AG09319 (cell line): ENCODE results near the gene KBTBD12.

ENCODE experiments used
- DNase-seq: peaks from one replicate; pipeline ENCODE4 v3.0.0-alpha.2; 2010; ENCODE audit warnings: low read depth; ENCODE audit errors: extremely low read depth
- TF ChIP-seq, protein P1 (sequence below): IDR thresholded peaks from 2 replicates; pipeline ENCODE4 v1.5.1; 2011; ENCODE audit warnings: low read depth, mild to moderate bottlenecking, inconsistent platforms, low read length, moderate library complexity

Gene KBTBD12

DNA sequence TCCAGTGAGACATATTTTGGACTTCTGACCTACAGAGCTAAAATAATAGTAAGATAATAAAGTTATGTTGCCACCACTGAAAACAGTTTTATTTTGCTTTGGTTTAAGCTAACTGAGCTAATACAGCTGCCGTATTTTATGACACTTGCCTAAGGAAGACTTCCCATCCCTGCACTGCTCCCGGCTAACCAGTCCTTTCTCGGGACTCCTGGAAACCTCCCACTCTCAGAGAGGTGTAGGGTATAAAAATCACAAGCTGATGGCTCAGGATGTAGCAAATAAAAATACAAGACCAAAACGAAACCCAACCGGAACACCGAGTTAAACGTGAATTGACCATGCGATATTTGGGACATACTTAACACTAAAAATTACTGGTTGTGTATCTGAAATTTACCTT lies 448 bp upstream of the KBTBD12 start:
- DNase-seq = no peak
- TF ChIP-seq, protein P1, sequence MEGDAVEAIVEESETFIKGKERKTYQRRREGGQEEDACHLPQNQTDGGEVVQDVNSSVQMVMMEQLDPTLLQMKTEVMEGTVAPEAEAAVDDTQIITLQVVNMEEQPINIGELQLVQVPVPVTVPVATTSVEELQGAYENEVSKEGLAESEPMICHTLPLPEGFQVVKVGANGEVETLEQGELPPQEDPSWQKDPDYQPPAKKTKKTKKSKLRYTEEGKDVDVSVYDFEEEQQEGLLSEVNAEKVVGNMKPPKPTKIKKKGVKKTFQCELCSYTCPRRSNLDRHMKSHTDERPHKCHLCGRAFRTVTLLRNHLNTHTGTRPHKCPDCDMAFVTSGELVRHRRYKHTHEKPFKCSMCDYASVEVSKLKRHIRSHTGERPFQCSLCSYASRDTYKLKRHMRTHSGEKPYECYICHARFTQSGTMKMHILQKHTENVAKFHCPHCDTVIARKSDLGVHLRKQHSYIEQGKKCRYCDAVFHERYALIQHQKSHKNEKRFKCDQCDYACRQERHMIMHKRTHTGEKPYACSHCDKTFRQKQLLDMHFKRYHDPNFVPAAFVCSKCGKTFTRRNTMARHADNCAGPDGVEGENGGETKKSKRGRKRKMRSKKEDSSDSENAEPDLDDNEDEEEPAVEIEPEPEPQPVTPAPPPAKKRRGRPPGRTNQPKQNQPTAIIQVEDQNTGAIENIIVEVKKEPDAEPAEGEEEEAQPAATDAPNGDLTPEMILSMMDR = no peak

DNA sequence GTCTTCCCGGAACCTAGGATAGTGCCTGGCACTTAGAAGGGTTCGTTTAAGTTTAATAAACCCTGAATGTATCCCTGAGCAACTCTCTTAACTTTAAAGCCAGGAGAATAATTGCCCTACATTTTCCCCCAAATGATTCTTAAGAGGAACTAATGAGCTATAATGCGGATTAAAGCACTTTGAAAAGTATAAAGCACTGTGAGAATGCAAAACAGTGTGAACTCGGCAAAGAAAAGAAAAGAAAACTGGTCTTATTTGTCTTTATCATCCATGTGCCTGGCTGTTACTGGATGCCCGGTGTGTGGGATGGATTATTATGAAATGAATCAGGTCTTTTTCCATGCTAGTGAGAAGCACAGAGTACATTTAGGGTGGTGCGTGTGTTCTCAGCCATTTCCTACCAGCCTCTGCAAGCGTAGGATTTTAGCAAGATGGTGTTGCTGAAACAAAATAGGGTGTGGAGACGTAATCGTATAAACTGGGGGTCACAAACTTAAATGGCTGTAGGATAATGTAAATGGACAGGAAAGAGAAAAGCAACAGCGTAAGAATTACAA lies 983 bp downstream of the KBTBD12 start:
- TF ChIP-seq, protein P1 = no peak

DNA sequence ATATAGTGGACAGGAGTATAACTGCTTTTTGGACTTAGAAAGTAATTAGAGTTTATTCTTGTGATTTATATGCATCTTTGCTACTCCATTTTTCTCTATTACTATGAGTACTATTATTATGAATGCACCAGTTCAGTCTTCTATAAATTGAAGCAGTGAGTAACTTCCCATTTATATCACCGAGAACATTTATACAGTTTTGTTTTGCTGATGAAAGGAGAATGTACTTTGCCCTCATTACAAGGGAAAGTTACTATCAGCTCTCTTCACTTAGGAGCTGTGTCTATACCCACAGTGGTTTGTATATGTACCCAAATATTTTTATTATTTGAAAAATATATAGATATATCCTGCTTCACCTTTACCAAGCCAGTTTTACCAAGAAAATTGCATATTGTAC lies 5.7 kb downstream of the KBTBD12 start:
- TF ChIP-seq, protein P1 = no peak
- no peak for DNase-seq

More for the DNA sequence above, 983 bp downstream of the KBTBD12 start:
- DNase-seq = no peak

DNA sequence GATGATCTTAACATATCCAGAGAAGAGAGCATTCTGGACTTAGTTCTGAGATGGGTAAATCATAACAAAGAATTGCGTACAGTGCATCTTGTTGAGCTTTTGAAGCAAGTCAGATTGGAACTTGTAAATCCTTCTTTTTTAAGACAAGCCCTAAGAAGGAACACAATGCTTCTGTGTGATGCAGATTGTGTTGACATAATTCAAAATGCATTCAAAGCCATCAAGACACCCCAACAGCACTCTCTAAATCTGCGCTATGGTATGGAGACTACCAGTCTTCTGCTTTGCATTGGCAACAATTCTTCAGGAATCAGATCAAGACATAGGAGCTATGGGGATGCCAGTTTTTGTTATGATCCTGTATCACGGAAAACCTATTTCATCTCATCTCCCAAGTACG lies 8.6 kb downstream of the KBTBD12 start:
- TF ChIP-seq, protein P1 = no peak
- DNase-seq = no peak

DNA sequence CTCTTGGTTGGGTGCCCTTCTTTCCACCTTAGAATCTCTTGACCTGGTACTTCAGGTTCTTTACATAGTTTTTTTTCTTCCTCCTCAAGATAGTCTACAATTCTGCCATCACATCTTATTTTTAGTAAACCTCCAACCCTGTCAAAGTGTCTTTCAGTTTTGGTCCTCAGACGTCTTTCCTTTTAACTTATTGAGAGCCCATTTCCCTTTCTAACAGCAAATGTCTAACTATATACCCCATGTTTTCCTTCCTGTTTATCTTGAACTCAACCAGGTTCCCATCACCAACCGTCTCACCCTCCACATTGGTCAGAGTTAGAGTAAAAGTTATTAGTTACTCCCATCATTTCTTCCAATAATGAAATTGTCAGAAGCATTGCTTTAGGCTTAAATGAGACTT lies 10.4 kb downstream of the KBTBD12 start:
- no peak for DNase-seq
- TF ChIP-seq, protein P1 = no peak

DNA sequence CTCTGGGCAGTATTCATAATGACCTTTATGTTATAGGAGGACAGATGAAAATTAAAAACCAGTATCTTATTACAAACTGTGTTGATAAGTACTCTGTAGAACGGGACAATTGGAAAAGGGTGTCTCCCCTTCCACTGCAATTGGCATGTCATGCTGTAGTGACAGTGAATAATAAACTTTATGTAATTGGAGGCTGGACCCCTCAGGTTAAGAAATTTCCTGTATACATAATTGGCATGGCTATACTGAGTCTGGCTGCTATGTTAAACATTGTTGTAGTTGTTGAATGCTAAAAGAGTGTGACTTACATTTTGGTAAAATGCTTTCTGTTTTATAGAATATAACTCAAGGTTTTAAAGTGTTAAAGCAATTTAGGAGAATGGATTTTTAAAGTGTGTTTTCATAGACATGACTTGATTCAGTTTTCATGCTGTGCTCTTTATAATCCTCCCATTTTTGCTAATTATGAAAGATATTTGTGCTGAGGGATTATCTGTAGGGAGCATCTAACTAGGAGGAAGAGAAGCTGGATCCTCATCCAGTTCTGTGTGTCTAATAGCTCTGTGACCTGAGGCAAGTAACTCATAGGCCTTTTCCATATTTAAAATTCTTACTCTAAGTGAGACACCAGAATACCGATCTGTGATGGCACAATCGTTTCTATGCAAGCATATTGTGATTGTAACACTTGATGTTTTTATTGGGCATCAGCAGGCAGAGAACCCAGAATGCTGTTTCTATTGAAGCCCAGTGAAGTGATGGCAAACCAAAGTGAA lies 13.0 kb downstream of the KBTBD12 start:
- no peak for DNase-seq
- TF ChIP-seq, protein P1 = no peak

DNA sequence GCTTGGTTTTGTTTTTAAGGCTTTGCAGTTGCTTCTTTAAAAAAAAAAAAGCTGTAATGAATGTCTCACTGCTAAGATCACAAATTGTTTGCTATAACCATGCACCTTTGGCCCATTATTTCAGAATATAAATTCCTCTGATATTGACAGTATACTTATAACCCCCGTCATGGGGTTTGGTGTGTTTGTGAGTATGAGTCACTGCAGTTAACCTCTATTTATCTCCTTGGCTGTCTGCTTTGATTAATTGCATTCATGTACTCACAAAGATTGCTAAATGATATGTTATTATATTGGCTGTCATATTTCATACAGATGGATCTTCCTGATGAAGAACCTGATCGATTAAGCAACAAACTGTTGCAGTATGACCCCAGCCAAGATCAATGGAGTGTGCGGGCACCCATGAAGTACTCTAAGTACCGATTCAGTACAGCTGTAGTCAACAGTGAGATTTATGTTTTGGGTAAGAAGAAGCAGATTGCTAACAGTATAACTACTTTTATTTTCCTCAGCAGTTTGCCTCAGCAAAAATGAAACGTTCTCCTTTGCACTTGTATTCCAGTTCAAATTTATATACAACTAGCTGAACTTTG lies 14.9 kb downstream of the KBTBD12 start:
- TF ChIP-seq, protein P1 = no peak
- DNase-seq = no peak
